Body of pancreas (tissue), 4 donors: ENCODE data around the gene E2F2. TPM values are rescaled to one million over a fixed set of nuclear protein-coding genes. Genes with fewer than 3 reads are reported as not detected.

Experiments
- ATAC-seq: fragments of 150-250 bp; one replicate; pipeline ENCODE4 v1.9.1; 2016
- DNase-seq, 4 donors: peaks; one replicate each; pipeline ENCODE4 v3.0.0-alpha.2; 2019
- H3K27ac ChIP-seq, 4 donors: fragments of 200-600 bp; sonication (generic); 1 replicate in 3 of 4; 2 replicates in 1 of 4; pipeline versions ENCODE4 v1.5.1 to v1.6.1; 2016 to 2019; ENCODE audit warnings: mild to moderate bottlenecking in 1 of 4, mixed read lengths in 1 of 4, moderate library complexity in 1 of 4
- H3K27me3 ChIP-seq, 2 donors: fragments of 200-600 bp; sonication (generic); one replicate each; pipeline ENCODE4 v1.6.0; 2016; ENCODE audit warnings: mild to moderate bottlenecking in 1 of 2
- H3K36me3 ChIP-seq, 2 donors: fragments of 200-600 bp; sonication (generic); replicated peaks in 1 of 2; 2 replicates each; pipeline ENCODE4 v1.5.1; 2016; ENCODE audit warnings: low read depth in 2 of 2; ENCODE audit not compliant: insufficient read depth in 1 of 2
- H3K4me1 ChIP-seq: fragments of 200-600 bp; sonication (generic); one replicate; pipeline ENCODE4 v1.6.0; 2016
- H3K4me3 ChIP-seq, 2 donors: fragments of 200-600 bp; sonication (generic); 1 replicate in 1 of 2; 2 replicates in 1 of 2; pipeline ENCODE4 v1.5.1; 2016 to 2019
- H3K9me3 ChIP-seq, 3 donors: fragments of 200-600 bp; sonication (generic); 1 replicate in 2 of 3; 2 replicates in 1 of 3; pipeline ENCODE4 v1.5.1; 2016
- POLR2A ChIP-seq, 3 donors: fragments of 450-650 bp; IDR thresholded peaks; one replicate each; pipeline ENCODE4 v1.6.1; 2016; ENCODE audit warnings: antibody characterized with exemption in 3 of 3, mild to moderate bottlenecking in 2 of 3
- WGBS, 2 donors: methylation state at CpG; one replicate each; pipeline ENCODE4 v1.1.5; 2017; 5-methylcytosine and 5-hydroxymethylcytosine counted together
- intact Hi-C: fragments of 100-400 bp; cut with DNase I; formaldehyde crosslinking; loops from one replicate; pipeline ENCODE4 v1.15.1; 2023
- total RNA-seq, 2 donors: library from RNA; depleted of rRNA; stranded (reverse); fragments of >200 nt; gene quantifications; one replicate each; pipeline ENCODE4 v1.1.0, GENCODE V29; 2016
- TF ChIP-seq, protein P1 (sequence below), 7 experiments: fragments of 450-650 bp in 4 of 7; fragments of 200-600 bp in 3 of 7; sonication (generic) in 3 of 7; IDR thresholded peaks; one replicate each; pipeline ENCODE4 v1.5.1; 2016 to 2019; ENCODE audit warnings: antibody characterized with exemption in 7 of 7

Gene E2F2
- total RNA-seq, 2 donors from 2014 or later, result under 0.01 TPM; not detected in 1

DNA sequence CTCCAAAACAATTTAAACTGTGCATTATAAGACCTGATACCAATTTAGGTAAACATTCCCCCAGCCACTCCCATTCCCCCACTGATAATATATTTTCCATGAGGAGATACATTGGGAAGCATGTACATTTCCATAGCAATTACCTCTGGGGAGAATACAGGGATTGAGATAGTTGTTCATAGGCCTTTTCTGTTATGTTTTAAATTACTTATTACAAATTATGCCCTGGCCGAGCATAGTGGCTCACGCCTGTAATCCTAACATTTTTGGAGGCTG lies 51.4 kb downstream of the E2F2 start:
- TF ChIP-seq POLR2A (IDR thresholded peaks at IDR 0.05), result no peak
- TF ChIP-seq, protein P1, sequence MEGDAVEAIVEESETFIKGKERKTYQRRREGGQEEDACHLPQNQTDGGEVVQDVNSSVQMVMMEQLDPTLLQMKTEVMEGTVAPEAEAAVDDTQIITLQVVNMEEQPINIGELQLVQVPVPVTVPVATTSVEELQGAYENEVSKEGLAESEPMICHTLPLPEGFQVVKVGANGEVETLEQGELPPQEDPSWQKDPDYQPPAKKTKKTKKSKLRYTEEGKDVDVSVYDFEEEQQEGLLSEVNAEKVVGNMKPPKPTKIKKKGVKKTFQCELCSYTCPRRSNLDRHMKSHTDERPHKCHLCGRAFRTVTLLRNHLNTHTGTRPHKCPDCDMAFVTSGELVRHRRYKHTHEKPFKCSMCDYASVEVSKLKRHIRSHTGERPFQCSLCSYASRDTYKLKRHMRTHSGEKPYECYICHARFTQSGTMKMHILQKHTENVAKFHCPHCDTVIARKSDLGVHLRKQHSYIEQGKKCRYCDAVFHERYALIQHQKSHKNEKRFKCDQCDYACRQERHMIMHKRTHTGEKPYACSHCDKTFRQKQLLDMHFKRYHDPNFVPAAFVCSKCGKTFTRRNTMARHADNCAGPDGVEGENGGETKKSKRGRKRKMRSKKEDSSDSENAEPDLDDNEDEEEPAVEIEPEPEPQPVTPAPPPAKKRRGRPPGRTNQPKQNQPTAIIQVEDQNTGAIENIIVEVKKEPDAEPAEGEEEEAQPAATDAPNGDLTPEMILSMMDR (IDR thresholded peaks at IDR 0.05), result no peak
- Histone ChIP-seq H3K27ac (peak overlapping the region in 2 of 4 donors; percentile 56 to 86), H3K36me3 (no peaks in the 10 kb centered on the region), H3K9me3 (no peaks in the 10 kb centered on the region), H3K27me3 (no peaks in the 10 kb centered on the region), H3K4me1 (peaks cover 58% of the 10 kb centered on the region), H3K4me3 (no peak overlapping the region)
- 72 to 84% methylated on average over 2 of the region's 2 CpGs for WGBS, 2 donors
- no peak for DNase-seq
- intact Hi-C loops, result no loop called here
- no peak for ATAC-seq

DNA sequence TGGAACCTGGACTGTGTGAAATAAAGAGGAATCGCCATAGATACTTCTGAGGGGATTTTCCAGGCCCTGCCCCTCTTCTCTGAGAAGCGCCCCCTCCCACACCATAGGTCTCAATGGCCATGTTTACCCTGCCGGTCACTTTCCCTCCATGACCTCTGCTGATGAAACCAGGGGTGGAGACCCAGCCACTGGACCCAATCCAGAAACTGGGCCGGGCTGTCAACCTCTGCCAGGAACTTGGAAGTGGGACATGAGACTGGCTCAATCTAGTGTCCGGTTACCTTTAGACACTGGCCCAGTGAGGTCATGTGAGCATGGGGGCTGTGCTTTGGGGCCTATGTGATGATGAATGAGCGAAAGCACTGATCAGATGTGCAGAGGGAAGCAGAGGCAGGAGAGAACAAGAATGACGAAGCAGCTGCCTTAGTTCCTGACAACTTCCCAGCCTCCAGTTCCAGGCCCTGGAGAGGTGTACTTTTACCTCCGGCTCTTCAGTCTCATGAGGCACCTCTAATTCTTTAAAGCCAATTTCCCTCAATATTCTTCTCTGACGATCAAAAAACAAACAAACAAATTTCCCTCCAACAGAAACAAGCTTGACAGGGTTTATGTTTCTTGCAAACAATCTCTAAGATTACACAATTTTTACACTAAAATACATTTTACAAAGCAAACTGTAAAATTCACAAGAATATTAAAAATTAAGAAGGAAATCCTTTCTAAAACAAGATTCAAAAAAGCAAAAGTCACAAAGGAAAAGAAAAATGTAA lies 52.0 kb downstream of the E2F2 start:
- intact Hi-C loops, result no loop called here
- H3K4me3 ChIP-seq, result no peak overlapping the region
- peak overlapping the region; percentile 52 to 86 (median 60) for H3K27ac ChIP-seq
- whole genome bisulfite sequencing, 2 donors, result 5 to 13% methylated on average over 9 of the region's 9 CpGs
- no peaks in the 10 kb centered on the region for H3K27me3 ChIP-seq
- H3K4me1 ChIP-seq, result peaks cover 56% of the 10 kb centered on the region
- no peaks in the 10 kb centered on the region for H3K9me3 ChIP-seq
- ATAC-seq, result peak; percentile 84
- H3K36me3 ChIP-seq, result no peaks in the 10 kb centered on the region
- TF ChIP-seq POLR2A (IDR thresholded peaks at IDR 0.05), result peak in 2 of 3 donors; percentile 50 to 71
- TF ChIP-seq, protein P1 (IDR thresholded peaks at IDR 0.05), result no peak
- peak; percentile 81 to 91 (median 88) for DNase-seq

DNA sequence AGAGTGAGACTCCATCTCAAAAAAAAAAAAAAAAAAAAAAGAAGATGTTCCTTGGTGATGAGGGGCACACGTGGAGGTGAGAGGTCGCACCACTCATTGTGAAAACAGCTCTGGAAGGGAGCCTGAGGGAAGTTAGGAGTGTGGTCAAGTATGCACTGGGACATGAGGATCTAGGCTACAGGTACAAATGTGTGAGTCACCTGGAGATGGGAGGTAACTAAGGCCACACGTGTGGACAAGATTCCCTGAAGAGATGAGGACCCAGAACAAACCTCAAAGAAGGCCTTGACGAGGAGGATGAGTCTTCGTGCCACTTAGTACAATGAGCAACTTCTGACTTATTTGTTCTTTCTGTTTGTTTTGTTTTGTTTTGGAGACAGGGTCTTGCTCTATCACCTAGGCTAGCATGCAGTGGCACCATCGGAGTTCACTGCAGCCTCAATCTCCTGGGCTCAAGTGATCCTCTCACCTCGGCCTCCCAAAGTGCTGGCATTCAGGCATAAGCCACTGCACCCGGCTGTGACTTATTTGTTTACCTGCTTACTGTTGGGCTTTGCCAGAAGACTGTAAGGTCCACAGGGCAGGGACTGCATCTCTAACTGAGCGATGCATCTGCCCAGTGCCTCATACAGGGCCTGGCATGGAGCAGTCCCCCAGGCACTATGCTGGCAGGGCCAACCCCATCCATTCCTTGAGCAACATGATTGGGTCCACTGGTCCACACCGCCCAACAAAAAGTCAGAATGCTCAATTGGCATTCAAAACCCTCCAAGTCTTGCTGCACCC lies 53.5 kb downstream of the E2F2 start:
- intact Hi-C loops, result no loop called here
- DNase-seq (no peak), ATAC-seq (no peak)
- no peak overlapping the region for H3K4me3 ChIP-seq
- 86 to 87% methylated on average over 10 of the region's 10 CpGs for WGBS, 2 donors
- no peaks in the 10 kb centered on the region for H3K9me3 ChIP-seq
- no peaks in the 10 kb centered on the region for H3K27me3 ChIP-seq
- H3K4me1 ChIP-seq, result peaks cover 58% of the 10 kb centered on the region
- TF ChIP-seq POLR2A (IDR thresholded peaks at IDR 0.05), result no peak
- TF ChIP-seq, protein P1 (IDR thresholded peaks at IDR 0.05), result no peak
- peak overlapping the region in 1 of 4 donors; percentile 3 for H3K27ac ChIP-seq
- H3K36me3 ChIP-seq, result no peaks in the 10 kb centered on the region

DNA sequence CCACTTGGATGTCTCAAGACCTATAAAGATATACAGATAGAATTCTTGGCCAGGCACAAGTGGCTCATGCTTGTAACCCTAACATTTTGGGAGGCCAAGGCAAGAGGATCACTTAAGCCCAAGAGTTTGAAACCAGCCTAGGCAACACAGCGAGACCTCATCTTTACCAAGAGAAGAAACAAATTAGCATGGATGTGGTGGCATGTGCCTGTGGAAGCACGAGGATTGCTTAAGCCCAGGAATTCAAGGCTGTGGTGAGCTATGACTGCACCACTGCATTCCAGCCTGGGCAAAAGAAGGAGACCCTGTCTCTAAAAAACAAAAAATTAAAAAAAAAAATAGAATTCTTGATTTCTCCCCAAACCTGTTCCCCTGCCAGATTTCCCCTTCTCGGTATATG lies 55.4 kb downstream of the E2F2 start:
- H3K36me3 ChIP-seq, result no peaks in the 10 kb centered on the region
- intact Hi-C loops, result no loop called here
- no peak overlapping the region for H3K4me3 ChIP-seq
- TF ChIP-seq, protein P1 (IDR thresholded peaks at IDR 0.05), result no peak
- TF ChIP-seq POLR2A (IDR thresholded peaks at IDR 0.05), result no peak
- peak overlapping the region in 1 of 4 donors; percentile 29 for H3K27ac ChIP-seq
- ATAC-seq (no peak), DNase-seq (no peak)
- H3K27me3 ChIP-seq, result no peaks in the 10 kb centered on the region
- H3K4me1 ChIP-seq, result peaks cover 47% of the 10 kb centered on the region
- 66 to 77% methylated on average over 3 of the region's 3 CpGs for WGBS, 2 donors
- H3K9me3 ChIP-seq, result no peaks in the 10 kb centered on the region
